Measurements from ENCODE around the gene MYOT.

Gene MYOT

DNA sequence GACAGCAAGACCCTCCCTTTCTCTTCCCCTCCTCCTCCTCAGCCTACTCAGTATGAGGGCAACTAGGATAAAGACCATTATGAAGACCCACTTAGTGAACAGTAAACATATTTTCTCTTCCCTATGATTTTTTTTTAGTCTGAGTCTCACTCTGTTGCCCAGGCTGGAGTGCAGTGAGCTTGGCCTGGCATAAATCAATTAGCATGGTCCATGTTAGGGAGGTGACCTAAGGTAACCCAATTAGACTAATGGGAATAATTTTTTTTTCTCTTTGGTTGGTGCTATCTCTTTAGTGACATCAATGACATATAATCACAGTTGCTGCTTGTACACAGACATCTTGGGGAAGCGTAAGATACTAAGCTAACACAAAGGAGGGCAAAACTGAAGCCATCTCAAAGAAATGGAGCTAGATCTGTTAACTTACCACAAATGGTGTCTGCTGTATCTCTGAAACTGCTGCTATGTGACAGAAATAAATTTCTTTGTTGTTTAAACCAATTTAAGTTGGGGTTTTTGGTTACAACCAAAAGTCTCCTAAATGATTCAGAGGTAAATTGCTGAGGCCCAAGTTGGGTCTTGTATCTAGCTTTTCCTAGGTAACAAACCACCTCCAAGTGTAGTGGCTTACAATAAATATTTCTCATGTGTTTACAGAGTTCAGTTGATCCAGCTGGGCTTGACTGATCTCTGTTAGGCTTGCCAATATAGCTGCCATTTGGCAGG lies 34.9 kb downstream of the MYOT start:
- DNase-seq: no peak

- no peak for DNase-seq
Observed at GRCh38 chr5:137914758-137915157, 47.1 kb downstream of the MYOT start.

DNA sequence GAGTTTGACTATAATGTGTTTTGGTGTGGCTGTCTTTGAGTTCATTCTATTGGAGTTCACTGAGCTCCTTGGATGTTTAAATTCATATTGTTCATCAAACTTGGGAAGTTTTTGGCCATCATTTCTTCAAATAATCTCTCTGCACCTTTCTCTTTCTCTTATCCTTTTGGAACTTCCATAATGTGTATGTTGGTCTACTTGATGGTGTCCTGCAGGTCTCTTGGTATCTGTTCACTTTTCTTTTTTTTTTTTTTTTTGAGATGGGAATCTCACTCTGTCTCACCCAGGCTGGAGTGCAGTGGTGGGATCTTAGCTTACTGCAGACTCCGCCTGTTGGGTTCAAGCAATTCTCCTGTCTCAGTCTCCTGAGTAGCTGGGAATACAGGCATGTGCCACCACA lies 49.3 kb downstream of the MYOT start:
- no peak for DNase-seq

DNA sequence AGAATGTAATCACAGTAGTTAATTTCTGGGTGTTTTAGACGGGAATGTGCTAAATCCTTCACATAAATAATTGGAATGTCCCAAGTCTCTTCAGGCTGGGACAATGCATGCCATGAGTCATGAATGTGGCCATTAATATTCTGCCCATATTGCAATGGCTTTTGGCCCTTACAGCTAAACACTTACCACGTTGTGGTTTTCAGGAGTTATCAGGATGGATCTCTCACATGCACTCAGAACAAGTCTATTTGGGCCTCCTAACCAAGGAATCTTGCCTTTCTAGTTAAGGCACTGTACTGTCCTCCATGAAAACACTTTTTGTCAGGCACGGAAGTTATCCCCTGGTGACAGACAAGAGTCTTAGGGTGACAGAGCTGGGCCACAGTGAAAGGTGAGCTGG lies 54.3 kb downstream of the MYOT start:
- no peak for DNase-seq

DNA sequence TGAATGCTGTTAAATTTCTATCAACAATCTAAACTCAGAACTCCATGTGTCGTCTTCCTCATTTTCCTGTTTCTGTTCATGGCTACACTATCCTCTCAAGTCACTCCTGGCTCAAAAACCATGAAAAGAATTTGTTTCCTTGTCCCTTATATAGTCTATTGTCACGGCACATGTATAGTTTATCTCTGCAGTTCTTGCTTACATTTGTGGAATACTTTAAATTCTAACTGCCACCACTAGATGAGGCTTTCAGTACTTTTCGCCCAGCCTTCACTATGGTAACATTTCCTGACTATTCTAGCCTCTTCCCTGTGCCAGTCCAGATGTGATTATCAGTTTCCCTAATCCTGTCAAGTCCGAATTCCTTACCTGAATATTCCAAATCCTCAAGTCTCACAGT lies 56.2 kb downstream of the MYOT start:
- DNase-seq: no peak

GRCh38 chr5:137932800-137933199 lies 65.1 kb downstream of the MYOT start:
- no peak for DNase-seq

GRCh38 chr5:137933491-137933911 lies 65.8 kb downstream of the MYOT start:
- DNase-seq: no peak

DNA sequence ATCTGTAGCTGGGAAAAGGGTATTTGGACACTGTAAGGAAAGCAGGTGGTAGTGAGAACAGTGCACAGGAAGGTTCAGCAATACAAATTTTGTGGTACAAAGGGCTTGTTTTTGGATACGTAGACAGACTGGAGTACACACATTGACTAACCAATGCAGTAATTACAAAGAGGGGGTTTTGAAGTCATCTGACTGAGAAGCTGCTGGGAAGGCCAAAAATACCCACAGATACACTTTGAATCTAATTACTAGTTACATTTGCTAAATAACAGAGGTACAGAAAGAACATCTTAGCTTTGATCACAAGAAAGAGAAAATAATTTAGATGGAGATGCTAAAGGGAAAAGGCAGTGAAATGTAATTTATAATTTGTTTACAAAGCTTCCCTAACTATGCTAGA lies 67.5 kb downstream of the MYOT start:
- no peak for DNase-seq

- DNase-seq: no peak
Observed at GRCh38 chr5:137935694-137936093, 68.0 kb downstream of the MYOT start.
